ENCODE measurements around the gene MEG3.

Gene MEG3

DNA sequence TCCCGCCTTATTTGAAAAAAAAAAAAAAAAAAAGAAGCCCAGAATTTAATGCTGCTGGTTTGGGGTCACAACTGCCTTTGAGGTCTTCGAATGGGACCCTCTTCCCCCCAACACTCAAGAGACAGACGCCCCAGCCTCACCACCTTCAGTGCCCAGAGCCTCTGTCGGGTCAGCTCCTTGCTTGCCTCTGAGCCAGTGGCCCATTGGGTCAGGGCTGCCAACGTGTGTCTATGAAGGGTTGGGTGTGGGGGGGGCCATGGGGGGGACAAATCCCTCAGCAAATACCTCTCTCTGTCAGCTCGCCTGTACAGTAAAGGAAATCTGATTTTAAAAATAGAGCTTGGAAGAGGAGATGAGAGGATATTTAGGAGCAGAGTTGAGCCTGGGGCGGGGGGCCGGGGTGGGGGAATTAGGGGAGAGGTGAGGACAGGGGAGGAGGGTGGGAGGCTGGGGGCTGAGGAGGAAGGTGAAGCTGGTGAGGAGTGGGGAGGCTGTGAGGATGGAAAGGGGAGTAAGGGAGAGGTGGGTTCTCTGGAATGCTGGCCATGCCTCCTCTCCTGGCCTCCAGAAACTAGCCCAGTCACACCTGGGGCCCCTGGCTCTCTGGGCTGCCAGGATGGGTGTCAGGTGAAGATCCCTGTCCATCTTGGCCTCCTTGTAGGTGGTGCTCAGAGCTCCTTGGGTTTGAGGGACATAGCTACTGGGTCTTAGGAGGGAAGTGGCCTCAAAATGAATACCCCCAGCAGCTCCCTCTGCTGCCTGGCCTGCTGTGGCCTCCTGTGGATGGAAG lies 64.3 kb downstream of the MEG3 start:
- no peak for DNase-seq (ENCODE audit: low read depth)
- TF ChIP-seq, protein P1, sequence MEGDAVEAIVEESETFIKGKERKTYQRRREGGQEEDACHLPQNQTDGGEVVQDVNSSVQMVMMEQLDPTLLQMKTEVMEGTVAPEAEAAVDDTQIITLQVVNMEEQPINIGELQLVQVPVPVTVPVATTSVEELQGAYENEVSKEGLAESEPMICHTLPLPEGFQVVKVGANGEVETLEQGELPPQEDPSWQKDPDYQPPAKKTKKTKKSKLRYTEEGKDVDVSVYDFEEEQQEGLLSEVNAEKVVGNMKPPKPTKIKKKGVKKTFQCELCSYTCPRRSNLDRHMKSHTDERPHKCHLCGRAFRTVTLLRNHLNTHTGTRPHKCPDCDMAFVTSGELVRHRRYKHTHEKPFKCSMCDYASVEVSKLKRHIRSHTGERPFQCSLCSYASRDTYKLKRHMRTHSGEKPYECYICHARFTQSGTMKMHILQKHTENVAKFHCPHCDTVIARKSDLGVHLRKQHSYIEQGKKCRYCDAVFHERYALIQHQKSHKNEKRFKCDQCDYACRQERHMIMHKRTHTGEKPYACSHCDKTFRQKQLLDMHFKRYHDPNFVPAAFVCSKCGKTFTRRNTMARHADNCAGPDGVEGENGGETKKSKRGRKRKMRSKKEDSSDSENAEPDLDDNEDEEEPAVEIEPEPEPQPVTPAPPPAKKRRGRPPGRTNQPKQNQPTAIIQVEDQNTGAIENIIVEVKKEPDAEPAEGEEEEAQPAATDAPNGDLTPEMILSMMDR (IDR thresholded peaks at IDR 0.05; ENCODE audit: low read depth, low read length, missing control alignments) = no peak
- no peak overlapping the region for H3K4me3 ChIP-seq (ENCODE audit: low read depth, low read length)

DNA sequence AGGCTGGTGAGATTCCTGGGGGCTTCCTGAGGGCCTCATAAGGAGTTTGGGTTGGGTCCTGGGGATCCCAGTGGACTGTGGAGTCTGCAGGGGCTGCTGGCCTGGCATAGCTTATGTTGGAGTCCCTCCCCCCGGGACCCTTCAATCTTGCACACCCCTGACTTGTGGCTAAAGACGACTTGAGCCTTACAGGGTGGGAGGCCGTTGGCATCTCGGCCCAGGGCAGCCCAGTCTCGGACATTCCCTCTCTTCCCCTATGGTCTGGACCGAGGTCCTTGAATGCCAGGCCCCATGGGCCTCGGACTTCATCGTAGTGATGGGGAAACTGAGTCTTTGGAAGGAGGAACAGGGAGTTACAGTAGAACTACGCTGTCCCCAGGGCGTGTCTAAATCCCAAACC lies 65.1 kb downstream of the MEG3 start:
- DNase-seq (ENCODE audit: low read depth) = no peak
- H3K4me3 ChIP-seq (ENCODE audit: low read depth, low read length) = no peak overlapping the region
- TF ChIP-seq, protein P1 (IDR thresholded peaks at IDR 0.05; ENCODE audit: low read depth, low read length, missing control alignments) = no peak

DNA sequence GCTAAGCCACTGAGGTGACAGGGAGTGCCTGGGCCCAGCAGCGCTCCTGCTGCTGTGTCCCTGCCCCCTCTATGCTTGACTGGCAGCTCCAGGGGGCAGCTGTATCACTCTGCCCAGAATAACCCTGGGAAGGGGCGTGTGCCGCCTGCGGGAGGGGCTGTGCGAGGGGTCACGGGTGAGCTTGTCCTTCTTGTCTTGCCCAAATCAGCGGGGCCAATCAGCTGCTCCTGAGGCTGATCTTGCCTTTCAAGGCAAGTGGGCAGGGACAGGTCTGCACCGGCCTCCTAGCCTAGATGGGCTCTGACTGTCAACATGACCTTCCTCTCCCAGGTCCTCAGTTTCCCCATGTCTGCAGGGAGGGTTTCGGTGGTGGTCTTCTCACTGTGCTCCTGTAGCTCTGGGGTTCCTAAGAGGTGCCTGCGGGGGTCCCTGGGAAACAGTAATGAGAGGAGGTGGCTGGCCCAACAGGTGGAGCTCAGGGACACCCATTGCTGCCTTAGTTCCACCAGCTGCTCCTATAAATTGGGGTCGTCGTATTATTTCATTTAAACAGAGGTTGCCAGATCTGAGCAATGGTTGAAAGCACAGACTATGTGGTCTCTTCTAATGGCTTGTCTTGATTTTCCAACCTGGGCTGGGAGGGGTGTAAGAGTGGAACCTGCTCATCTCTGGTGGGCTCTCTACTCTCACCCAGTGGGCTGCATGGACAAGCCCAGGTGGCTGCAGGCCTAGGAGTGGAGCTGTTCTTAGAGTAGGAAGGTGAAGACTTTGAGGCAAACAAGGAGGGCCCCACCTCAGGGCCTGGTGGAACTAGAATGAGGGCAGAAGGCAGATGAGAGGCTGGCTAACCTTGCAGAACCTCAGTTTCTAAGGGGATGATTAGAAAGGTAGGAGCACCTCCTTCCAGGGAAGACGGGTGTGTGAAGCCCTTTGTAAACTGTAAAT lies 65.9 kb downstream of the MEG3 start:
- TF ChIP-seq, protein P1 (IDR thresholded peaks at IDR 0.05; ENCODE audit: low read depth, low read length, missing control alignments) = no peak
- DNase-seq (ENCODE audit: low read depth) = no peak
- no peak overlapping the region for H3K4me3 ChIP-seq (ENCODE audit: low read depth, low read length)

DNA sequence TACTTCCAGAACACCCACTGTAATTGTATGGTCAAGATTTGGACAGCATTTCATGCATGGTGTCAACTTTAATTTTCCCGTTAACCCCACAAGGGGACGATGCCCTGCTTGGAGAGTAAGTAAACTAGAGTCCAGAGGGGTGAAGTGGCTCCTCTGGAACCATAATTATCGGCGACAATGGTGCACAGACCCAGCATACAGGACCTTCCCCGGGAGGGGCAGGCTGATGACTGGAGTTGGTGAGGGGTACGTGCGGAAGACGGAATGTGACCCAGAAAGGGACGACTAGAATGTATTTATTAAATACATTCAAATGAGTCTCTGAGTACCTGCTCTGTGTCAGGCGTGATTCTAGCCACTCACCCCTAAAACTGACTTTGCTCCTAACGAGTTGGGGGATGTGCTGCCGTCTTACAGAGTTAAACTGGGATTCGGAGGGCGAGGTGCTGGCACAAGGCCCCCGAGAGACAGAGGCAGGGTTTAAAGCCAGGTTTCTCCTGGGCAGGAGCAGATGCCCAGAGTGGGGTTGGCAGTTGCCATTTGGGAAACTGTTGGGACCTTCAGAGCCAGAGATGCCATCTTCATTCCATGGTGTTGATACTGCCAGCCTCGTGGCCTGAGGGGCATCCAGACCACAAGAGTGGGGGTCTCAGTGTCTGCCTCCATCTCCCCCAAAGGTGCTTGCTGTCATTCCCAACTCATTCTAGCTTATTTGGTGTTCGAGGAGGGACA lies 66.7 kb downstream of the MEG3 start:
- DNase-seq (ENCODE audit: low read depth) = no peak
- TF ChIP-seq, protein P1 (IDR thresholded peaks at IDR 0.05; ENCODE audit: low read depth, low read length, missing control alignments) = no peak
- no peak overlapping the region for H3K4me3 ChIP-seq (ENCODE audit: low read depth, low read length)

DNA sequence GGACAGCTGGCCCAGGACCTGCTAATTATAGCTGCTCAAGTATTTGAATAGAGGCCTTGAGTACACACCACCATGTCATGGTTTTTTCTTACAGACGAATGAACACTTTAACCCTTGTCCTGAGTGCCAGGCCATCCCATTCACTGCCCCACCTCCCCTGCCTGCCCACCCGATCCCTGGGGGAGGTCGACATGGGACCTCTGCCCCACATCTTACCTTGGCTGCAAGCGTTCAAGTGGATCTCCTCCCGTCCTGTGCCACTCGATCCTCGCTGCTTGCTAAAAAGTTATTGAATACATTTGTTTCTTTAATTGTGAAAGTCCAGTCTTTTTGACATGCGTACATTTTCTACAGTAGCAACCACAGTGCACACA lies 67.3 kb downstream of the MEG3 start:
- TF ChIP-seq, protein P1 (IDR thresholded peaks at IDR 0.05; ENCODE audit: low read depth, low read length, missing control alignments) = no peak
- DNase-seq (ENCODE audit: low read depth) = no peak
- no peak overlapping the region for H3K4me3 ChIP-seq (ENCODE audit: low read depth, low read length)

DNA sequence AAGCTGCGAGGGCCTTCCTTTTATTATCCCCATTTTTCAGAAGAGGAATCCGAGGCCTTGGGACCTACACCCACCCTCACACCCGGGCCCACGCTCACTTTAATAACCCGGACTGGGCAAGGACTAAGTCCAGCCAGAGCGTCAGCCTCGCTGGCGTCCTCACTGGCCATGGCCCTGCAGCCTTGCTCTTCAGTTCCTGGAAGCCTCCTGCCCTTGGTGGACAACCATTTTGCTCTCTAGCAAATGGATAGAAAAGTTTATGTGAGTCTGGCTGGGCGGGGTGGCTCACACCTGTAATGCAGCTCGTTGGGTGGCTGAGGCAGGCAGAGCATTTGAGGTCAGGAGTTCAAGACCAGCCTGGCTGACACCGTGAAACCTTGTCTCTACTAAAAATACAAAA lies 67.8 kb downstream of the MEG3 start:
- H3K4me3 ChIP-seq (ENCODE audit: low read depth, low read length) = no peak overlapping the region
- DNase-seq (ENCODE audit: low read depth) = no peak
- TF ChIP-seq, protein P1 (IDR thresholded peaks at IDR 0.05; ENCODE audit: low read depth, low read length, missing control alignments) = no peak
